ENCODE measurements around the gene FGFRL1. TPM values are rescaled to one million over a fixed set of nuclear protein-coding genes. Genes with fewer than 3 reads are reported as not detected.

FGFRL1 gene
- total and polyA plus RNA-seq, 2 of the 13 experiments (the other 11 are each of a cell fraction or from before 2014, with no cell fraction given) = 19.1 to 30.6 TPM

DNA sequence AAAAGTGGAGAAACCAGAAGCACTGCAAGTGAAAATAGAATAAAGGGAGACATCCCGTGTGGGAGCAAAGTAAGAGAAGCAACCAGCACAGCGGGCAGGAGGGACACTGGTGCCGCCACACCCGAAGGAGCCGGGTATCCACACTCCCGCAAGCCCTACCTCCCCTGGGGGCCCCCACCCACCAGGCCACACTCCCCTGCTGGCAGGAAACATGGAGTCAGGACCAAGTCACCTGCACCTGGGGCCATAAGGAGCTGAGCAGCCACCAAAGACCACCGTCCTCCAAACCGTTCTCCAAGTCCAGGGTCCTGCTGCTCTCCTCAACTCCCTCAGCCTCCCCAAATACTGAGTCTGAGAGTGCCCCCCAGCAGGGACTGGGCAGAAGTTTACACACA is 30.5 kb downstream of the FGFRL1 start:
- 0 out of 2 replicates have a peak, but pooled peaks have one; percentile 68 for TF ChIP-seq EZH2 (conservative IDR thresholded peaks at IDR 0.05; ENCODE audit: low read depth, low read length)
- TF ChIP-seq ZNF275 (CRISPR knock-in tag; IDR thresholded peaks at IDR 0.05; ENCODE audit: borderline replicate concordance) = no peak
- no peak for TF ChIP-seq MAFF (IDR thresholded peaks at IDR 0.05; ENCODE audit: low read depth, low read length)
- H3K9me3 ChIP-seq (ENCODE audit: low read length) = no peaks in the 10 kb centered on the region
- no peak overlapping the region for H2AFZ ChIP-seq (ENCODE audit: low read length)
- H3K4me1 ChIP-seq (ENCODE audit: insufficient read depth, low read length) = peaks cover 64% of the 10 kb centered on the region
- no peak overlapping the region for H3K27ac ChIP-seq (ENCODE audit: extremely low read length, insufficient read depth, low read length)
- POLR2A ChIA-PET = no interaction called here
- intact Hi-C loops (cut with micrococcal nuclease; ENCODE audit: unreplicated experiment) = no loop called here
- FAIRE-seq (no peak), ATAC-seq (no peak), DNase-seq (ENCODE audit: low spot score) (no peak)
- H3K9ac ChIP-seq (ENCODE audit: insufficient read depth, low read depth, low read length) = no peak overlapping the region
- in situ Hi-C loops (cut with HindIII; ENCODE audit: extremely low pct_ligation_motif_present, low pct_unique_long_range_greater_than_20kb) = no loop called here
- no TSS peak for BruUV-seq (replicated peaks)
- CTCF ChIA-PET (ENCODE audit: low intra/inter-chr PET ratio, low total read pairs) = no interaction called here
- peaks cover 16 to 66% of the 10 kb centered on the region in 2 experiments for H3K27me3 ChIP-seq (ENCODE audit: control insufficient read depth in 1 of 2, insufficient read depth in 2 of 2, low read length in 2 of 2)
- no peaks in the 10 kb centered on the region for H3K36me3 ChIP-seq (replicated peaks in 1 of 2; ENCODE audit: control insufficient read depth in 1 of 2, insufficient read depth in 2 of 2, low read length in 2 of 2)
- H3K4me3 ChIP-seq (replicated peaks in 1 of 3; ENCODE audit: insufficient read depth in 1 of 3, low read depth in 2 of 3, low read length in 3 of 3) = no peak overlapping the region
- 43% methylated on average over 4 of the region's 8 CpGs for WGBS (ENCODE audit: low lambda C conversion rate)
- no peaks in the 10 kb centered on the region for H3K79me2 ChIP-seq (ENCODE audit: insufficient read depth, low read length)
- H4K20me1 ChIP-seq (ENCODE audit: insufficient read depth, low read length) = peaks cover 16% of the 10 kb centered on the region; the same call in 1 of the 2 replicates
- no peak overlapping the region for H3K4me2 ChIP-seq (ENCODE audit: low read depth, low read length)

- POLR2A ChIA-PET = no interaction called here
- H3K4me2 ChIP-seq (ENCODE audit: low read depth, low read length) = no peak overlapping the region
- in situ Hi-C loops (cut with HindIII; ENCODE audit: extremely low pct_ligation_motif_present, low pct_unique_long_range_greater_than_20kb) = no loop called here
- no peaks in the 10 kb centered on the region for H3K79me2 ChIP-seq (ENCODE audit: insufficient read depth, low read length)
- H3K4me1 ChIP-seq (ENCODE audit: insufficient read depth, low read length) = peaks cover 60% of the 10 kb centered on the region
- H3K27me3 ChIP-seq (ENCODE audit: control insufficient read depth in 1 of 2, insufficient read depth in 2 of 2, low read length in 2 of 2) = peaks cover 16 to 68% of the 10 kb centered on the region in 2 experiments
- no peak overlapping the region for H2AFZ ChIP-seq (ENCODE audit: low read length)
- TF ChIP-seq, protein P1, sequence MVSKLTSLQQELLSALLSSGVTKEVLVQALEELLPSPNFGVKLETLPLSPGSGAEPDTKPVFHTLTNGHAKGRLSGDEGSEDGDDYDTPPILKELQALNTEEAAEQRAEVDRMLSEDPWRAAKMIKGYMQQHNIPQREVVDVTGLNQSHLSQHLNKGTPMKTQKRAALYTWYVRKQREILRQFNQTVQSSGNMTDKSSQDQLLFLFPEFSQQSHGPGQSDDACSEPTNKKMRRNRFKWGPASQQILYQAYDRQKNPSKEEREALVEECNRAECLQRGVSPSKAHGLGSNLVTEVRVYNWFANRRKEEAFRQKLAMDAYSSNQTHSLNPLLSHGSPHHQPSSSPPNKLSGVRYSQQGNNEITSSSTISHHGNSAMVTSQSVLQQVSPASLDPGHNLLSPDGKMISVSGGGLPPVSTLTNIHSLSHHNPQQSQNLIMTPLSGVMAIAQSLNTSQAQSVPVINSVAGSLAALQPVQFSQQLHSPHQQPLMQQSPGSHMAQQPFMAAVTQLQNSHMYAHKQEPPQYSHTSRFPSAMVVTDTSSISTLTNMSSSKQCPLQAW (CRISPR knock-in tag; IDR thresholded peaks at IDR 0.05) = no peak
- TF ChIP-seq TP53 (CRISPR knock-in tag; conservative IDR thresholded peaks at IDR 0.05) (no peak), ZNF343 (CRISPR knock-in tag; IDR thresholded peaks at IDR 0.05) (no peak), ZNF143 (CRISPR knock-in tag; IDR thresholded peaks at IDR 0.05) (no peak), TMF1 (CRISPR knock-in tag; IDR thresholded peaks at IDR 0.05; ENCODE audit: low read depth) (no peak), ISL2 (CRISPR knock-in tag; IDR thresholded peaks at IDR 0.05) (no peak), NAIF1 (CRISPR knock-in tag; IDR thresholded peaks at IDR 0.05; ENCODE audit: borderline replicate concordance) (no peak)
- BruUV-seq (replicated peaks) = no TSS peak
- no peaks in the 10 kb centered on the region for H3K9me3 ChIP-seq (ENCODE audit: low read length)
- no peak for DNase-seq (ENCODE audit: low spot score)
- CTCF ChIA-PET (ENCODE audit: low intra/inter-chr PET ratio, low total read pairs) = no interaction called here
- no peak overlapping the region for H3K27ac ChIP-seq (ENCODE audit: extremely low read length, insufficient read depth, low read length)
- no peak overlapping the region for H3K4me3 ChIP-seq (replicated peaks in 1 of 3; ENCODE audit: insufficient read depth in 1 of 3, low read depth in 2 of 3, low read length in 3 of 3)
- peaks cover 20% of the 10 kb centered on the region; the same call in 1 of the 2 replicates for H4K20me1 ChIP-seq (ENCODE audit: insufficient read depth, low read length)
- no peak for ATAC-seq
- no peak overlapping the region for H3K9ac ChIP-seq (ENCODE audit: insufficient read depth, low read depth, low read length)
- no peak for FAIRE-seq
- intact Hi-C loops (cut with micrococcal nuclease; ENCODE audit: unreplicated experiment) = no loop called here
- 83% methylated on average over 17 of the region's 17 CpGs for WGBS (ENCODE audit: low lambda C conversion rate)
- H3K36me3 ChIP-seq (replicated peaks in 1 of 2; ENCODE audit: control insufficient read depth in 1 of 2, insufficient read depth in 2 of 2, low read length in 2 of 2) = no peaks in the 10 kb centered on the region
These were observed 31.1 kb downstream of the FGFRL1 start for GRCh38 chr4:1042352-1043055.

Data from HepG2 (cell line).